Stimulated activated CD8-positive, alpha-beta memory T cell treated with anti-CD3 and anti-CD28 coated beads, Interleukin-7, amount 100 ng/mL, for 48 hours (primary cell): ENCODE measurements around the gene SPRED2.
"Not testable (repeated sequence)": the region's sequence is repeated elsewhere in the genome, so short reads cannot be mapped to it uniquely, and the experiment has no call there.

ENCODE experiments used
- DNase-seq, 2 donors: peaks; one replicate each; pipeline ENCODE4 v3.0.0-alpha.2; 2020; ENCODE audit warnings: low read depth in 1 of 2; ENCODE audit errors: extremely low read depth in 1 of 2

SPRED2 gene

DNA sequence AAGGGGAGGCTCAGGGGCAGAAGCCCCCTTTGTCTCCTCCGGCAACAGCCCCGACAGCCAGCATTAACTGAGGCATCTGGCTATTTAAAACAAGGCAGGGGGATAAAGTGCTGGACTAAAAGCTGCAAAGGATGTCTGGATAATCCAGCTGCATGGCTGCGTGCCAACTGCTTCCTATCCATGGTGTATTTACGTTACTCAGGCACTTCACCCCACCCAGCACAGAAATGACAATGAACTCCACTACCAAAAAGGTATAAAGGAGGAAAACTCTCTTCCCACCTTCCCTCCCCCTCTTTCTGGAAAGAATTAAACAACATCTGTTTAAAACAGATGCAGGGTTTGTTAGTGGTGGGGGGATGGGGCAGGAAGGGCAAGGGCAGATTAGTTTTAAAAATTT, 82.5 kb downstream of the SPRED2 start:
- no peak for DNase-seq

DNA sequence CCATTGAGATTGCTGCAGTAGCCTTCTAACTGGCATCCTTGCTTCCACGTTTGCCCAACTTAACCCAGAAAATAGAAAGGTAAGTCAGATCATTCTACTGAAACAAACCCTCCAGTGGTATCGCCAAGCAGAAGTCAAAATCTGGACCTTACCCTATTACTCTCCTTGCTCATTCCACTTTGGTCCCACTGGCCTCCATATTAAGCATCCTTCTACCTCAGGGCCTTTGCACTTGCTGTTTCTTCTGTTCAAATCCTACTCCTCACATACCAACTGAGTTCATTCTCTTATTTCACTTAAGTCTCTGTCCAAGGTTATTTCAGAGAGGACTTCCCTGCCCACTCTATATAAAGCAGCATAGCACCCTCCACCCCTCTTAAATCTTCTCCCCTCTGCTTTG, 84.5 kb downstream of the SPRED2 start:
- DNase-seq, result no peak

DNA sequence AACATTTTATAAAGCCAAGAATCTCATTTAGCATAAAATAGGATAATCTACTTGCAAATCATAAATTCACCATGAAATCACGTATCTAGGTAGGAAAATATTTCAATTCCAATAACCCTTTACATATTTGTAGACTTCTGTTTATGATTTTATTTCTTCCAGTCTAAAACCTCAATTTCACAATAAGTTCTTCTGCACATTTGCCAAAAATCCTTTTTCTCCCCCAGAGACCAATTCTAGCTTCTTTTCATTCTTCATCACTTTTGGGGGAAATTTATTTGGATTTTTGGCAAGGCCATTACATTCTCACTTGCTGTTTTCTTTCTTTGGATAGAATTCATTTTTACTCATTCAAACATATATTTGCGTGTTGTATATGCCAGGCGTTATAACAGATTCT, 86.8 kb downstream of the SPRED2 start:
- no peak for DNase-seq

DNA sequence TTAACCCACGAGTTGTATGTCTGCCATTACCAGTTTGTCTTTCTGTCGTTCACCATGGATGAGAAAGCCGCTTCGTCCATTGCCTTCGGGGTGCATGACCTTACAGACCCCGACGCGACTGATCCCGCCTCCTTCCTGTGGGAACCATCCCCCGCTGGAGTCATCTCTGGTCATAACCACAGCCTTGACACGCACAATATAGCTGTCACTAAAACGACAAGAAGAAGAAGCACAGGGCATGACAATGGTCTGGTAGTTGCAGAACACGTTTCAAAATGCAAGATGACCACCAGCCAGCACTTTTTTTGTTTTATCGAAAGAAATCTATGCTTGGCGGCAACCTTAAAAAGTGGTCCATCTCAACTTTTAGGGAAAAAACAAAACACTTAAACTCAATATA, 87.7 kb downstream of the SPRED2 start:
- DNase-seq, result no peak

- no peak for DNase-seq
Observed at GRCh38 chr2:65344182-65344581, 88.2 kb downstream of the SPRED2 start.

GRCh38 chr2:65343386-65343785, 89.0 kb downstream of the SPRED2 start:
- DNase-seq, result no peak

GRCh38 chr2:65340898-65341681, 91.3 kb downstream of the SPRED2 start:
- DNase-seq, result no peak

GRCh38 chr2:65339648-65340047, 92.8 kb downstream of the SPRED2 start:
- DNase-seq, result no peak

- DNase-seq, result not testable (repeated sequence)
Observed at GRCh38 chr2:65338830-65339495, 93.4 kb downstream of the SPRED2 start.

DNA sequence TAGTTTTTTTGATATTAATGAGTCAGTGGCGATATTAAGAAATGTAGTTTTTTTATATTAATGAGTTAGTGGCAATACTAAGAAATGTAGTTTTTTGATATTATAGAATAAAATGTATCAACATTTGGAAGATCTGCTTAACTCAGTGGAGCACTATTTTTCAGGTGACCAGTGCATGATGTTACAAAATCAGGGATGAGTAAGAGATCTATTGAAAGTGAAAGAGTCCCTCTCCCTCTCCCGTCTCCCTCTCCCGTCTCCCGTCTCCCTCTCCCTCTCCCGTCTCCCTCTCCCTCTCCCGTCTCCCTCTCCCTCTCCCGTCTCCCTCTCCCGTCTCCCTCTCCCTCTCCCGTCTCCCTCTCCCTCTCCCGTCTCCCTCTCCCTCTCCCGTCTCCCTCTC, 94.5 kb downstream of the SPRED2 start:
- DNase-seq, result not testable (repeated sequence)

DNA sequence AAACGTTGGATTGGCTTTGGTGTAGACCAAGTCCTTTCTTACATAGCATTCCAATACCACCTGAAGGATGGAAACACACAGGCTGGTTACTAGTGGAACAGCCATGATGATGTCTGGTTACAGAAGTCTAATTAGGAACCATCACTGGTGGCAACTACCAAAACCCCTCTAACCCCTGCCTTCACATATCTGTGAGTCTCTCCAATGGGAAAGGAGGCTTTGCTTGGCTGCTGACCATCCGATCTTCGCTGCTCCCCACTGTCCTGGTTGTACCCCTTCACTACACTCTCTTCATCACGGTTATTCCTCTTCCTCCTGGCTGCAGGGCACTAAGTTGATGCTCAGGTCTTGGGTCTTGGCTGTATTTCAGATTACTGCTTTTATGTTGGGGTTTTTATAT, 97.7 kb downstream of the SPRED2 start:
- no peak for DNase-seq

GRCh38 chr2:65331336-65332025, 100.9 kb downstream of the SPRED2 start:
- DNase-seq, result no peak

- DNase-seq, result no peak
Observed at GRCh38 chr2:65329525-65329924, 102.9 kb downstream of the SPRED2 start.

DNA sequence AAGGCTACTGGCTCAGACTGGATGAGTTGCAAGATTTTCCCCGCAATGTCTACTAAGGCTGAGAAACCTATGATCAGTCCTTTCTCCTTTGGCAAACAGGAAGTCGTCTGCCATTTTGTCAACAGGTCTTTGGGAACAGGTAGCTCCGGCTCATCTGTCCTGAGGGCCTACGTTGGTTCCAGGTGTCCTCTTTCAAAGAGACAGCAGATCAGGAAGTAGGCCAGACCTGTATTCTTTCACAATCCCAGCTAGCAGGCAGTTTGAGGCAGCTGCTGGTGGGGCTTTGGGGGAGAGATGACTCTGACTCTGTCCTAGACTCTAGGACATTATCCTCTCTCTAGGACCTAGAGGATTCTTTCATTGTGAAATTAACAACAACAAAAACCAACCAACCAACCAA, 106.1 kb downstream of the SPRED2 start:
- no peak for DNase-seq

- no peak for DNase-seq
Observed at GRCh38 chr2:65325066-65325465, 107.3 kb downstream of the SPRED2 start.

DNA sequence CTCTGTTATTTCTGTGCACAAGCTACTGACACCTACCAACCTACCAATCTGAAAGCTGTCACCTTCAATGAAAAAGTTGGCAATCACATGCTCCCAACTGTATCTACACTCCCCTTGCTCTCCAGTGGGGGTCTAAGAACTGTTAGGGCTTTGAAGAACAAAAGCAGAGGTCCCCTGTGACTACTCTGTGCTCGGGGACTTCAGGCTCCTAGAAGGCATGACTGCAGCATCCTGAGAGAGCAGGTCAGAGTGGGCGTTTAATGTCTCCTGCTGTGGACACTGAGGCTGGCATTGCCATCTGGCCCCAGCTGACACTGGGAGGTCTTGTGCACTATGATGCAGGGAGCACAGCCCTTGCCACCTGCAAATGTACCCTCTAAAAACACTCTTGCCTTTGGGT, 111.5 kb downstream of the SPRED2 start:
- DNase-seq, result no peak

- peak; percentile 18 to 33 for DNase-seq
Observed at GRCh38 chr2:65320042-65320725, 112.2 kb downstream of the SPRED2 start.

DNA sequence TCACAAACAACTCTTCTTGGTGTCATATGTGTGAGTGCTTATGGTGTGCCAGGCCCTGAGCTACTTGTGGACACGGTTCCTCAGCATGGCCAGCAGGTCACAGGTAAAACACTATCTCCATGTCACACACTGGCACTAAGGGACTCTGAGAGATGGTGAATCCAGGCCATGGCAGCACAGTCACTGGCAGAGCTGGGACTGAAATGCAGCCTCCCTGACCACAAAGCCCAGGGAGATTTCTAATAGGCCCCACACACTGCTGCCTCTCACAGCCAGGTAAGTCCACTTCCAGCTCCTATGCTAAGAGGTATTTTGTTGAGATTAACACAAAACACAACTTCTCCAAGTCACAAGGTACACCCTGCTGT, 112.7 kb downstream of the SPRED2 start:
- DNase-seq, result no peak

GRCh38 chr2:65319072-65319673, 113.2 kb downstream of the SPRED2 start:
- DNase-seq, result no peak

DNA sequence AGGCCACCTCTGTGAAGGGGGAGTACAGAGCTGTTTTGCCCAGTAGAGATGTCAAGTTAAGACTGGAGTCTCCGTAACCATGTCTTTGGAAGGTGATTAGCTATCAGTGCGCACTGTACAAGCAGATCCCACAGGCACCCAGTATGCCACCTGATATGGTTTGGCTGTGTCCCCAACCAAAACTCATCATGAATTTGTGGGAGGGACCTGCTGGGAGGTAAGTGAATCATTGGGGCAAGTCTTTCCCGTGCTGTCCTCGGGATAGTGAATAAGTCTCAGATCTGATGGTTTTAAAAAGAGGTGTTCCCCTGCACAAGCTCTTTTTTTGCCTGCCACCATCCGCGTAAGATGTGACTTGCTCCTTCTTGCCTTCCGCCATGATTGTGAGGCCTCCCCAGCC, 114.6 kb downstream of the SPRED2 start:
- no peak for DNase-seq

- not testable (repeated sequence) for DNase-seq
Observed at GRCh38 chr2:65317351-65317750, 115.0 kb downstream of the SPRED2 start.
